CD1c-positive myeloid dendritic cell (primary cell): Measurements from ENCODE around the gene ZNF384.
"Not testable (repeated sequence)": the region's sequence is repeated elsewhere in the genome, so short reads cannot be mapped to it uniquely, and the experiment has no call there.

ENCODE experiments used
- DNase-seq: peaks from one replicate; pipeline ENCODE4 v3.0.0-alpha.2; 2016; ENCODE audit errors: extremely low spot score

The ZNF384 gene

DNA sequence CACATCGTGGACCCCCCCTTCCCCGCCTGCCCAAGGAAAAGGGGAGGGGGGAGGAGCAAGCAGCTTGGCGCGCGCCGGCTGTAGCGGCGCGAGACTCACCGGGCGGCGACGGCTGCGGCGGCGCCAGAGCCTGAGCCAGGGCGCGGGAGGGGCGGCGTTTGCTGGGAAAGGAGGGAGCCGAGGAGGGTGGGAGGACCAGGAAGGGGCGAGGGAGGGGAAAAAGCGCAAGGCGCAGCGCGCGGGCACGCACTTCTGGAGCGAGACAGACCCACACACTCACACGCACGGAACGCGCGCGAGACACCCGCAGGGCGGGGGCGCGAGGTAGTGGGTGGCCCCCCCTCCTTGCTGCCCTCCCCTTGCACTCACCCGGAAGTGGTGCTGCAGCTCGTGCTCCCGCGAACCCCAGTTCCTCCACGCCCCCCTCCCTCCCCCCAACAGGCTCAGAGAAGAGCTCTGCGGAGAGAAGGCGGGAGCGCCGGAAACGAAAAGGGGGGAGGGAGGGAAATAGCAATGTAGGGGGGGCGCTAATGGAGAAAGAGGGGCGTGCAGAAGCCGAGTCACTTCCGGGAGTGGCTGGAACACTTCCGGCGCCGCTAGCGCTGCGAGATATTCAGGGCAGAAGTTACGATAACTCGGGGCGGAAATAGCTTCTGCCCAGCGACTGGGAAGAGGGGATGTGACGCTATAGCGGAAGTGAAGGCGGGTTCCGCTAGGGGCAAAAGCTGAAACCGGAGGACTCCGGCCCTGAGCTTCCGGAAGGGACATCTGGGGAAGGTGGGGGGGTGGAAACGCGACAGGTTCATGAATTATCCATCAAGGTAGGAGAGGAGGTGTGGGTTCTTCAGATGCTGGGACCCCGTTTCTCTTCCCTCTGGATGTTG, at the start of gene ZNF384:
Gene ZNF384, minus strand, starts transcription at position 377 of the 884 bp plus-strand sequence. CDS start 9,855 bp downstream, outside the sequence.
- DNase-seq, result peak; percentile 99

- DNase-seq, result no peak
Observed at GRCh38 chr12:6736754-6737153, 47.6 kb upstream of the ZNF384 start.

DNA sequence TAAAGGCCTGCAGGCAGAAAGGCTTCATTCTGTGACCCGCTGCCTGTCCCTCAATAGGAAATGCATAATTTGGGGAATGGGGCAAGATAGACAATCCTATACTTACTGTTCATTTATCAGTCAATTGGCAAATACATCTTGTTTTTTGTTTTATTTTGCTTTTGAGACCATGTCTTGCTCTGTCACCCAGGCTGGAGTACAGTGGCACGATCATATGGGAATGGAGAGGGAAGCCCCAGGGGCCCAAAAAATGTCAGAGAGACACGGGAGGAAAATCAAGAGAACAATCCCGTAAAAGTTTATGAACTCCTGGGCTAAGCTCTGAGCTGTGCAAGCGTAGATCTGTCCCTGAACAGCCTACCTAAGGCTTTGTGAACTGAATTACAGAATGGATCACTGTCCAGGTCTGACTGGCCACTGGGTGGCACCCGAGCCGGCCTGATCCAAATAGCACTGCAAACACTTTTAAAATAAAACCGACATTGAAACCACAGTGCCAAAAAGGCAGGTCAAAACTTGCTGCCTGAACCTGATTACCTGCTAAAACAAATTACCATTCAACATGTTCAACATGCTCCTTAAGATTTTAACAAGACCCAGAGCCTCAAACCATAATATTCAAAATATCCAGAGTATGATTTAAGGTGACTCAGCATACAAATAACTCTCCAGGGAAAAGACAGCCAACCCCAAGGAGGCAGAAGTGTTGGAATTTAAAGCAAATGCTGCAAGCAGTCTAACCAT, 46.4 kb upstream of the ZNF384 start:
- DNase-seq, result peak; percentile 55

GRCh38 chr12:6734506-6735387, 45.6 kb upstream of the ZNF384 start:
- no peak for DNase-seq

DNA sequence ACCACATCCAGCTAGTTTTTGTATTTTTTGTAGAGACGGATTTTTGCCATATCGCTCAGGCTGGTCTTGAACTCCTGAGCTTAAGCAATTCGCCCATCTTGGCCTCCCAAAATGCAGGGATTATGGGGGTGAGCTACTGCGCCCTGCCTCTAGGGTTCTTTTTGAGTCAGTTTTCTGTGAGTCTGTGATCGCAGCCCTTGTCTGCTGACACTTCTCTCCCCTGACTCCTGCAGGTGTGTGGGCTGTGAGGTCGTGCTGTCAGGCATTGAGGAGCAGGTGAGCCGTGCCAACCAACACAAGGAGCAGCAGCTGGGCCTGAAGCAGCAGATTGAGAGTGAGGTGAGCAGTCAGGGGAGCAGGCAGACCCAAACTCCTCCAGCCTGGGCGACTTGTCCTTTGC, 41.0 kb upstream of the ZNF384 start:
- DNase-seq, result no peak

DNA sequence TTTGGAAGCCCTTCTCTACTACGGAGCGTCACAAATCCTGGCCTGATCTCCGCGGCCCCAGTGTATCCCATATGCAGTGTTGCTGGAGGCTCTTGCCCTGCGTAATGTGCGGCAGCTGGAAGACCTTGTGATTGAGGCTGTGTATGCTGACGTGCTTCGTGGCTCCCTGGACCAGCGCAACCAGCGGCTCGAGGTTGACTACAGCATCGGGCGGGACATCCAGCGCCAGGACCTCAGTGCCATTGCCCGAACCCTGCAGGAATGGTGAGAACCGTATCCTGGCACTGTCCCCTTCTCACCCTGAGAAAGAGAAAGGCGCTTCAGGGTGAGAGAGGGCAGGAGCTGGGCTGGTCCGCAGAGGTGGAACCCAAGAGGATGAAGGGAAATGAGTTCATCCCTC, 40.0 kb upstream of the ZNF384 start:
- no peak for DNase-seq

DNA sequence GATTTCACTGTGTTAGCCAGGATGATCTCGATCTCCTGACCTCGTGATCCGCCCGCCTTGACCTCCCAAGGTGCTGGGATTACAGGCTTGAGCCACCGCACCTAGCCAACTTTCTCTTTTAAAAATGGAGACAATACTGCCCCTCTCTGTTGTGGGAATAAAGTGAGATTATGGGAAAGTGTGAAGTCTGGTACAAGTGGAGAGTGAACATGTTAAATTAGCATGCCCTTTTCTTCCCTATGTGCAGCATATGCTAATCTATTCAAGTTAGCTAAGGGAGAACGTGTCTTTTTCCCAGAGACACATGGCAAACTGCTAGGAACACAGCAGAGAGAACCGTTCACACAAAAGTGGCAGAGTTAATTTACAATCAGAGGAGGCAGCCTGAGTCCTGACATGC, 36.2 kb upstream of the ZNF384 start:
- no peak for DNase-seq

DNA sequence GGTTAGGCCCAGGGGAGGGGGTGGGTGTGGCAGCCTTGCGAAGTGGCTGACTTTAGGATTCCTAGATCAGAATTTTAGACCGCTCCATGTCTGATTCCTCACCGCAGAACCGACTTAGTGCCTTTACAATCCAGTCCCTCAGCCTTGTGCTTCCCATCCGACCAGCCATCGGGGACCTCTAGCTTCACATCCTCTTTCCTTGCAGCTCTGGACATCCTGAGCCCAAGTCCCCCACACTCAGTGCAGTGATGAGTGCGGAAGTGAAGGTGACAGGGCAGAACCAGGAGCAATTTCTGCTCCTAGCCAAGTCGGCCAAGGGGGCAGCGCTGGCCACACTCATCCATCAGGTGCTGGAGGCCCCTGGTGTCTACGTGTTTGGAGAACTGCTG, 35.2 kb upstream of the ZNF384 start:
- DNase-seq, result peak; percentile 77

DNA sequence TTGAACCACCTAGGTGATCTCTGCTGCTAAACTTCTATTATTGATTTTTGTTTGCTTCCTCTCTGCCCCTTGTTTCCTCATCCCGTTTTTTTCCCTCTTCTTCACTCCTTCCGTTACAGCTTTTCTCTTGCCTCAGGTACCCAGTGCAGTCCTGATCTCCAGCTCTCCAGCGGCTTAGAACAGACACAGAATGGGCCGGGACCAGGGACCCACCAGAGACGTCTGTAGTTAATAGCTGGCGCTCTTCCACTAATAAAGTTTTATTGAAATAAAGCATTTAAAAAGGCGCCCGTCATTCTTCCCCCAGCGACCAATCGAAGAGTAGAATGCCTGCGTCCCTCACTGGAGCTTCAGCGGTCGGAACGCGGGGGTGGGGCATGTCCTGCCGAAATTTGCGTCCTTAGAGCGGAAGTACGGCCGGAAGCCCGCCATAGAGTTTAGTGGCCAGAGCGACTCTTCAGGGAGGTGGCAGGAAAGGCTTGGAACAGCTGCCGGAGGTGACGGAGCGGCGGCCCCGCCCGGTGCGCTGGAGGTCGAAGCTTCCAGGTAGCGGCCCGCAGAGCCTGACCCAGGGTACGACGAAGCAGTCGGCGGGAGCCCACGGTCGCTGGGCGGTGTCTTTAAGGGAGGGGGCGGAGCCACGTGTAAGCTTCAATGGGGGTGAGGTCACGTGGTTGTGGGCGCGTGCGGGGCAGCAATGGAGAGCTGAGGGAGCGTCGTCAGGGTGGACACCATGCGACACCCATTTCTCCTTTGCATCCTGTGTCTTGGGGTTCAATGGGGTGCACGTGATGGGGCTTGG, 34.6 kb upstream of the ZNF384 start, which contains the start of gene COPS7A:
Gene COPS7A, plus strand, starts transcription at position 440 of the 802 bp plus-strand sequence. CDS start 611 bp downstream, outside the sequence.
- DNase-seq, result peak; percentile 98

DNA sequence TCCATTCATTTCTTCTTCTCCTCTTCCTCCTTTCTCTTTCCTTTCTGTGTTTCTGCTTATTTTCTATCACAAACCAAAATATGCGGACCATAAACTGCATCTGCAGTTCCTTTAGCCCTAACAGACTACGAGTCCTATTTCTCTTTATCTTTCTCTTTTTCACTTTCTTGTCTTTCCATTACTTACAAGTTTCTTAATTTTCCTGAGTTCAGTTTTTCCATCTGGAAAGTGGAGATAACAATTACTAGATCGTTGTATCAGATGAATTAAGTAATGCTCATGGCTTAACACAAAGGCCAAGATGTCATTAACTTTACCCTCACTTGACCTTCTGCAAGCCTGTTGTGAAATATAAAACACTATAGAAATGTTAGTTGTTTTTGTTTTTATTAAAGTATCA, 33.7 kb upstream of the ZNF384 start:
- no peak for DNase-seq

GRCh38 chr12:6716874-6717437, 27.8 kb upstream of the ZNF384 start:
- no peak for DNase-seq

DNA sequence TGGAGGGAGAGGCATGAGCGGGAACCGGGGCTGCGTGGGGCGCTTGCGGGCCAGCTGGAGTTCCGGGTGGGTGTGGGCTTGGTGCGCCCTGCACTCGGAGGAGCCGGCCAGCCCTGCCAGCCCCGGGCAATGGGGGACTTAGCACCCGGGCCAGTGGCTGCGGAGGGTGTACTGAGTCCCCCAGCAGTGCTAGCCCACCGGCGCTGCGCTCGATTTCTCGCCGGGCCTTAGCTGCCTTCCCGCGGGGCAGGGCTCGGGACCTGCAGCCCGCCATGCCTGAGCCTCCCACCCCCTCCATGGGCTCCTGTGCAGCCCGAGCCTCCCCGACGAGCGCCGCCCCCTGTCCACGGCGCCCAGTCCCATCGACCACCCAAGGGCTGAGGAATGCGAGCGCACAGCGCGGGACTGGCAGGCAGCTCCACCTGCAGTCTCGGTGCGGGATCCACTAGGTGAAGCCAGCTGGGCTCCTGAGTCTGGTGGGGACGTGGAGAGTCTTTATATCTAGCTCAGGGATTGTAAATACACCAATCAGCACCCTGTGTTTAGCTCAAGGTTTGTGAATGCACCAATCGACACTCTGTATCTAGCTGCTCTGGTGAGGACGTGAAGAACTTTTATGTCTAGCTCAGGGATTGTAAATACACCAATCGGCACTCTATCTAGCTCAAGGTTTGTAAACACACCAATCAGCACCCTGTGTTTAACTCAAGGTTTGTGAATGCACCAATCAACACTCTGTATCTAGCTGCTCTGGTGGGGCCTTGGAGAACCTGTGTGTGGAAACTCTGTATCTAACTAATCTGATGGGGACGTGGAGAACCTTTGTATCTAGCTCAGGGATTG, 27.1 kb upstream of the ZNF384 start:
- DNase-seq, result not testable (repeated sequence)

GRCh38 chr12:6708960-6709394, 19.8 kb upstream of the ZNF384 start:
- no peak for DNase-seq

- DNase-seq, result not testable (repeated sequence)
Observed at GRCh38 chr12:6708351-6708750, 19.2 kb upstream of the ZNF384 start.

- DNase-seq, result peak; percentile 16
Observed at GRCh38 chr12:6703631-6704030, 14.5 kb upstream of the ZNF384 start.

DNA sequence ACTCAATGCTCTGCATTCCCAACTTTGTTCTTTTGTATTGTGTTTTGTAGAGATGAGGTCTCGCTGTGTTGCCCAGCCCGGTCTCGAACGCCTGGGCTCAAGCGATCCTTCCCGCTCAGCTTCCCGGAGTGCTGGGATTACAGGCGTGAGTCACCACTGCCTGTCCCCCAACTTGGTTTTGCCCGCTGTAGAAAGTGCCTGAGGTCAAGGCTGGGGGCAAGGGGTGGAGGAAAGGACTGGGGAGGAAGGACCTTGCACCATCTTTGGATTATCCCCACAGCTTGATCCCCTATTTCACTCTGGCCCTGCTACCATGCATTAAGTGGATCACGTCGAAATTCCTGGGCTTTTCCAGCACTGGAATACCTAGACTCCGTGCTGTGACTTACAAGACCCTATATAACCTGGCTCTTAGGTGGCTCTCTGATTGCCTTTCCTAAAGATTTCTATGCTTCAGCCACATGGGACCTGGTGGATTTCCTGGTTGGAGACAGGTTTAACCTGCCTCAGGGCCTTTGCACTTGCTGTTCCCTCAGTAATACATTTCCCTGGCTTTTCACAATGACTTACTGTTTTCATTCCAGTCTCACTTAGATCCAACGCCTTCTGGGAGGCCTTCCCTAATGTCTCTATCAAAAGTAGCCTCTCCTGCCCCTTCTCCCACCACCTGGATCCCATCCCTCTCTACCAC, 12.0 kb upstream of the ZNF384 start:
- DNase-seq, result no peak

DNA sequence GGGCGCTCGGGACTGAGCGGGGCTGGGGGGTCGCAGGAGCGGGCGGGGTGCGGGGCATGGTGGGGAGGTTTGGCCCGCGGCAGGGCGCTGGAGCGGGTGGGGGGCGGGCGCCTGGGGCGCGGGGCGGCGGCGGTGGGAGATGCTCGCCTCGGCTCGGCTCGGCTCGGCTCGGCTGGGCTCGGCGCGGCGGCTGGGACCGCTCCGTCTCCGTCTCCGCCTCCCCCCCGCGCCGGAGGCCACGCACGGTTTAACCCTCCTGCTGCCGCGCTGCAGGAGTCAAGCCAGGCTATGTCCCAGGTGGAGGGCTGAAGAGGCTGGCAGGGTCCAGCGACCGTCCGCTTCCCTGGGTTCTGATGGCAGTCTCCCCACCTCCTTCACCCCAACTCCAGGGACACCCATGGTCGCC, 11.5 kb upstream of the ZNF384 start, which contains the start of gene PIANP:
Gene PIANP, minus strand, starts transcription at position 170 of the 406 bp plus-strand sequence. CDS start 2,754 bp downstream, outside the sequence.
- peak; percentile 17 for DNase-seq

GRCh38 chr12:6699989-6700645, 10.9 kb upstream of the ZNF384 start:
- DNase-seq, result no peak
